Lower leg skin (tissue), 3 donors: ENCODE data around the gene UGT1A5.

ENCODE experiments used
- CTCF ChIP-seq, 3 donors: fragments of 450-650 bp; IDR thresholded peaks; one replicate each; pipeline ENCODE4 v1.5.1; 2016; ENCODE audit warnings: antibody characterized with exemption in 3 of 3, mild to moderate bottlenecking in 3 of 3, moderate library complexity in 2 of 3
- POLR2A ChIP-seq, 2 donors: fragments of 450-650 bp; IDR thresholded peaks; one replicate each; pipeline ENCODE4 v1.6.1; 2016 to 2017; ENCODE audit warnings: antibody characterized with exemption in 2 of 2, mild to moderate bottlenecking in 1 of 2, moderate library complexity in 1 of 2

DNA sequence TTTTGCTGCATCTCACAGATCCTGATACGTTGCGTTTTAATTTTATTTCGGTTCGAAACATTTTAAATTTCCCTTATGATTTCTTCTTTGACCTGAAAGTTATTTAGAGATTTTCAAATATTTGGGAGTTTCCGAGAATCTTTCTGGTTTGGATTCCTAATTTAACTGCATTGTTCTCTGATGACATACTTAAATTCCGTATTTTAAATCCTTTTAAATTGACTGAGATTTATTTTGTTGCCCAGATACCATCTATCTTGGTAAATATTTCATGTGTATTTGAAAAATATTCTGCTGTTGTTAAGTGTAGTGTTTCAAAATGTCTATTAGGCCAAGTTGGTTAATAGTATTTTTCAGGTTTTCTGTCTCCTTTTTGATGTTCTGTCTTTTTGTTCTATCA lies 103.2 kb downstream of the UGT1A5 start:
- TF ChIP-seq CTCF (IDR thresholded peaks at IDR 0.05) (no peak), POLR2A (IDR thresholded peaks at IDR 0.05) (no peak)
